Activated T-cell treated with anti-CD3 and anti-CD28 coated beads for 4 hours (primary cell): ENCODE data around the gene NEK9.
A peak's percentile ranks its signal among the peaks of the same experiment; 100 is the strongest.

Experiments
- DNase-seq: peaks from one replicate; pipeline ENCODE4 v3.0.0-alpha.2; 2020

NEK9 gene

GRCh38 chr14:75063491-75064204 is 63.2 kb downstream of the NEK9 start, which contains the start of gene ACYP1:
Gene ACYP1, minus strand, starts transcription at chr14:75064024. Its CDS starts 471 bp downstream, at chr14:75063553.
- peak; percentile 88 for DNase-seq

GRCh38 chr14:75063013-75063412 is 63.8 kb downstream of the NEK9 start:
- DNase-seq, result no peak

- no peak for DNase-seq
Measured at GRCh38 chr14:75060420-75060819, 66.4 kb downstream of the NEK9 start.

GRCh38 chr14:75059642-75060041 is 67.2 kb downstream of the NEK9 start:
- DNase-seq, result no peak

- DNase-seq, result no peak
Measured at GRCh38 chr14:75054421-75054820, 72.4 kb downstream of the NEK9 start.

- DNase-seq, result no peak
Measured at GRCh38 chr14:75053396-75054291, 73.2 kb downstream of the NEK9 start.

GRCh38 chr14:75051556-75051899 is 75.3 kb downstream of the NEK9 start:
- no peak for DNase-seq

GRCh38 chr14:75050852-75051555 is 75.8 kb downstream of the NEK9 start, which contains the start of gene MLH3:
Gene MLH3, minus strand, starts transcription at chr14:75051467. Its CDS starts 1,812 bp downstream, at chr14:75049655.
- peak; percentile 71 for DNase-seq

GRCh38 chr14:75049731-75050201 is 77.1 kb downstream of the NEK9 start:
- no peak for DNase-seq

- no peak for DNase-seq
Measured at GRCh38 chr14:75049136-75049535, 77.7 kb downstream of the NEK9 start.

GRCh38 chr14:75048101-75048500 is 78.7 kb downstream of the NEK9 start:
- no peak for DNase-seq

GRCh38 chr14:75047506-75047905 is 79.3 kb downstream of the NEK9 start:
- DNase-seq, result no peak

GRCh38 chr14:75046899-75047298 is 79.9 kb downstream of the NEK9 start:
- DNase-seq, result no peak

- no peak for DNase-seq
Measured at GRCh38 chr14:75046275-75046674, 80.6 kb downstream of the NEK9 start.

- DNase-seq, result no peak
Measured at GRCh38 chr14:75044752-75045151, 82.1 kb downstream of the NEK9 start.

GRCh38 chr14:75044322-75044721 is 82.5 kb downstream of the NEK9 start:
- DNase-seq, result no peak

- no peak for DNase-seq
Measured at GRCh38 chr14:75042035-75042434, 84.8 kb downstream of the NEK9 start.

- DNase-seq, result no peak
Measured at GRCh38 chr14:75041613-75042012, 85.2 kb downstream of the NEK9 start.

GRCh38 chr14:75040959-75041358 is 85.9 kb downstream of the NEK9 start:
- no peak for DNase-seq

GRCh38 chr14:75040507-75040906 is 86.3 kb downstream of the NEK9 start:
- no peak for DNase-seq

- no peak for DNase-seq
Measured at GRCh38 chr14:75032939-75033338, 93.9 kb downstream of the NEK9 start.

- no peak for DNase-seq
Measured at GRCh38 chr14:75030147-75030546, 96.7 kb downstream of the NEK9 start.
